ENCODE results near the gene CSRP2.

GRCh38 chr12:76914102-76914859 is 35.5 kb upstream of the CSRP2 start:
- no peak for TF ChIP-seq CTCF (IDR thresholded peaks at IDR 0.05)
- no peak for TF ChIP-seq POLR2A (IDR thresholded peaks at IDR 0.05)

All from body of pancreas (tissue), 4 donors.